Measurements from ENCODE around the gene TIAM2. TPM values are rescaled to one million over a fixed set of nuclear protein-coding genes. Genes with fewer than 3 reads are reported as not detected.

TIAM2 gene
- total RNA-seq, 4 donors from 2014 or later, result 4.2 to 12.7 (median 7.5) TPM

- Histone ChIP-seq H3K27ac (no peak overlapping the region), H3K27me3 (no peaks in the 10 kb centered on the region), H3K36me3 (peaks cover 0 to 23% (median 3%) of the 10 kb centered on the region in 4 donors), H3K4me3 (no peak overlapping the region), H3K9me3 (no peaks in the 10 kb centered on the region), H3K4me1 (peaks cover 0 to 3% (median 0%) of the 10 kb centered on the region in 4 donors)
- TF ChIP-seq POLR2AphosphoS5 (IDR thresholded peaks at IDR 0.05) (no peak), CTCF (IDR thresholded peaks at IDR 0.05) (no peak), POLR2A (IDR thresholded peaks at IDR 0.05) (no peak), EP300 (IDR thresholded peaks at IDR 0.05; ENCODE audit: low read depth) (no peak)
- in situ Hi-C loops (cut with MboI; ENCODE audit: low pct_ligation_motif_present in 1 of 4, low pct_unique_long_range_greater_than_20kb in 1 of 4, low sequenced_read_pairs in 3 of 4), result loop anchor here in 1 of 4 donors (25.0 kb wide), 1 partner anchor 322 kb away; no protein-coding TSS in a partner anchor
- WGBS, 2 donors (ENCODE audit: low coverage in 1 of 2), result 93 to 100% methylated on average over 3 of the region's 3 CpGs
- intact Hi-C loops (cut with DNase I; ENCODE audit: low total_unique reads), result no loop called here
- DNase-seq, result no peak
Measured at GRCh38 chr6:155259204-155259603, 264.1 kb downstream of the TIAM2 start.

- intact Hi-C loops (cut with DNase I; ENCODE audit: low total_unique reads), result no loop called here
- in situ Hi-C loops (cut with MboI; ENCODE audit: low pct_ligation_motif_present in 1 of 4, low pct_unique_long_range_greater_than_20kb in 1 of 4, low sequenced_read_pairs in 3 of 4), result loop anchor here in 1 of 4 donors (25.0 kb wide), 1 partner anchor 323 kb away; no protein-coding TSS in a partner anchor
Measured at GRCh38 chr6:155259897-155260296, 264.8 kb downstream of the TIAM2 start.

GRCh38 chr6:155260686-155261085, 265.6 kb downstream of the TIAM2 start:
- Histone ChIP-seq H3K27ac (no peak overlapping the region), H3K9me3 (no peaks in the 10 kb centered on the region), H3K4me1 (peaks cover 0 to 3% (median 0%) of the 10 kb centered on the region in 4 donors), H3K36me3 (peaks cover 0 to 14% (median 3%) of the 10 kb centered on the region in 4 donors), H3K27me3 (no peaks in the 10 kb centered on the region), H3K4me3 (no peak overlapping the region)
- intact Hi-C loops (cut with DNase I; ENCODE audit: low total_unique reads), result no loop called here
- in situ Hi-C loops (cut with MboI; ENCODE audit: low pct_ligation_motif_present in 1 of 4, low pct_unique_long_range_greater_than_20kb in 1 of 4, low sequenced_read_pairs in 3 of 4), result loop anchor here in 1 of 4 donors (25.0 kb wide), 1 partner anchor 323 kb away; no protein-coding TSS in a partner anchor
- 48 to 82% methylated on average over 2 to 3 of the region's 3 CpGs for WGBS, 2 donors (ENCODE audit: low coverage in 1 of 2)
- no peak for DNase-seq
- TF ChIP-seq POLR2AphosphoS5 (IDR thresholded peaks at IDR 0.05) (no peak), POLR2A (IDR thresholded peaks at IDR 0.05) (no peak), EP300 (IDR thresholded peaks at IDR 0.05; ENCODE audit: low read depth) (no peak), CTCF (IDR thresholded peaks at IDR 0.05) (no peak)

More at GRCh38 chr6:155259897-155260296, 264.8 kb downstream of the TIAM2 start:
- 94% methylated on average over 5 of the region's 5 CpGs; no CpG with 5 or more reads in 1 of the 2 donors for WGBS, 2 donors (ENCODE audit: low coverage in 1 of 2)
- Histone ChIP-seq H3K4me1 (peaks cover 0 to 3% (median 0%) of the 10 kb centered on the region in 4 donors), H3K9me3 (no peaks in the 10 kb centered on the region), H3K27ac (no peak overlapping the region), H3K36me3 (peaks cover 0 to 20% (median 3%) of the 10 kb centered on the region in 4 donors), H3K27me3 (no peaks in the 10 kb centered on the region), H3K4me3 (no peak overlapping the region)
- DNase-seq, result no peak
- no peak for TF ChIP-seq CTCF (IDR thresholded peaks at IDR 0.05)
- no peak for TF ChIP-seq EP300 (IDR thresholded peaks at IDR 0.05; ENCODE audit: low read depth)
- no peak for TF ChIP-seq POLR2A (IDR thresholded peaks at IDR 0.05)
- TF ChIP-seq POLR2AphosphoS5 (IDR thresholded peaks at IDR 0.05), result no peak

DNA sequence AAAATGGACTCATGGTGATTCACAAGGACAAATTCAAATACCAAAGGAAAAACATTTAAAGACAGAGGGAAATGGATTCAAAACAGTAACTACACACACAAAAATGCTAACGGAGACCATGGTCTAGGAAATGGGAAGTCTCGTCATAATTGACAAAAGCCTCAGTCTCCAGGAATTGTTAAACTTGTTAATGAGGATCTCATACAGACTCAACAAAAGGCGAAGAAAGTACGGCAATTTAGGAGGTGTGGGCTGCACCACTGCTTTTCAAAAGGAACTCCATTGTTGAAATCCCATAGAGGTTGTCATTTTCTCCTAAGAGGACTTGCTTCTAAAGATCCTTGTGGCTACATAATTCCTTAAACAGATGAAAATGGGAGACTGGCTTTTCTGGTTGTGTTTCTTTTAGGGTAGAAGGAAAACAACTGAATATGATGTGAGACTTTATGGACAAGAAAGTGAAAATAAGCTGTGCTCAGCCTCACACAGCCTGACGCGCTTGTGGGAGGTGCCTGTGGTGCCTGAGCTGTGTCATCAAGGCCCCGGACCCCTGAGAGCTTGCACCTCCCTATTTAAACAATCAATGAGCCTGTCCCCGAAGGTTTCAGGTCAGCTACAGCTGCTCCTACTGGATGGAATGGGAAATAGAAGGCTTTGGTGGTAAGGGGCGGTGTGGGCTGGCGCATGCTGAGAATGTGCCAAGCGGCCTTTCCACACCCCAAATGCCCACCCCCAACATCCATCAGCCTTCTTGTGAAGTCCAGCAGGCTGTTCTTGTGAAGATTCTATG, 266.2 kb downstream of the TIAM2 start:
- H3K27me3 ChIP-seq, result no peaks in the 10 kb centered on the region
- peaks cover 0 to 3% (median 0%) of the 10 kb centered on the region in 4 donors for H3K4me1 ChIP-seq
- H3K9me3 ChIP-seq, result no peaks in the 10 kb centered on the region
- 94% methylated on average over 7 to 11 of the region's 11 CpGs for WGBS, 2 donors (ENCODE audit: low coverage in 1 of 2)
- no peak overlapping the region for H3K27ac ChIP-seq
- intact Hi-C loops (cut with DNase I; ENCODE audit: low total_unique reads), result no loop called here
- no peak overlapping the region for H3K4me3 ChIP-seq
- in situ Hi-C loops (cut with MboI; ENCODE audit: low pct_ligation_motif_present in 1 of 4, low pct_unique_long_range_greater_than_20kb in 1 of 4, low sequenced_read_pairs in 3 of 4), result loop anchor here in 1 of 4 donors (25.0 kb wide), 1 partner anchor 324 kb away; no protein-coding TSS in a partner anchor
- DNase-seq, result no peak
- TF ChIP-seq CTCF (IDR thresholded peaks at IDR 0.05), result no peak
- TF ChIP-seq EP300 (IDR thresholded peaks at IDR 0.05; ENCODE audit: low read depth), result no peak
- no peak for TF ChIP-seq POLR2A (IDR thresholded peaks at IDR 0.05)
- TF ChIP-seq POLR2AphosphoS5 (IDR thresholded peaks at IDR 0.05), result no peak
- H3K36me3 ChIP-seq, result peaks cover 0 to 14% (median 3%) of the 10 kb centered on the region in 4 donors

Measured in transverse colon (tissue), 4 donors.